ENCODE data around the gene FAAP100. TPM values are rescaled to one million over a fixed set of nuclear protein-coding genes. Genes with fewer than 3 reads are reported as not detected.
"Not testable (repeated sequence)": the region's sequence is repeated elsewhere in the genome, so short reads cannot be mapped to it uniquely, and the experiment has no call there.

Gene FAAP100
- polyA plus RNA-seq, 1 of the 3 experiments (the other 2 are of a cell fraction) = 18.9 TPM

DNA sequence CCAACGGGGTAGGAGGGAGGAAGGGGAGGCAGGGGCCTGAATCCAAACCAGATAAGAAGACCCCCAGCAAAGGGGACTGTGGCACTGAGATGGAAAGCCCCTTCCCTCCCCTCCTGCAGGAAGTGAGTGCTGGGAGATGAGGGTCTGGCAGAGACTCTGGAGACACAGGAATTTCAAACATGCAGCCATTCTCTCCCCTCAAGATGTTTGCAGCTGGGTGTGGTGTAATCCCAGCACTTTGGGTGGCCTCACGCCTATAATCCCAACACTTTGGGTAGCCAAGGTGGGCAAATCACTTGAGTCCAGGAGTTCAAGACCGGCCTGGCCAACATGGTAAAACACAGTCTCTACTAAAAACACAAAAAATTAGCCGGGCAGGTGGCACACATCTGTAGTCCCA is 33.9 kb upstream of the FAAP100 start:
- POLR2A ChIA-PET = no interaction called here
- peaks cover 0 to 5% of the 10 kb centered on the region in 2 experiments; a peak in 2 of 4 replicates for H3K4me1 ChIP-seq (ENCODE audit: control insufficient read depth in 1 of 2, insufficient read depth in 2 of 2, low read depth in 1 of 2, low read length in 1 of 2)
- H3F3A ChIP-seq (replicated peaks; ENCODE audit: insufficient read depth) = peaks cover 19% of the 10 kb centered on the region
- 0 out of 2 replicates have a peak, but pooled peaks cover 9% of the 10 kb centered on the region for H4K20me1 ChIP-seq (ENCODE audit: insufficient read depth)
- H3K27me3 ChIP-seq (ENCODE audit: insufficient read depth) = no peaks in the 10 kb centered on the region
- no peak for DNase-seq
- peaks cover 28% of the 10 kb centered on the region; the same call in 1 of the 2 replicates for H3K79me2 ChIP-seq (ENCODE audit: insufficient read depth)
- no peak overlapping the region for H3K4me3 ChIP-seq (ENCODE audit: low read depth in 2 of 2, low read length in 1 of 2)
- H3K9ac ChIP-seq = no peak overlapping the region
- no peak overlapping the region for H2AFZ ChIP-seq (ENCODE audit: low read depth)
- H3K9me2 ChIP-seq = no peaks in the 10 kb centered on the region
- no peak overlapping the region for H3K4me2 ChIP-seq
- WGBS (ENCODE audit: low lambda C conversion rate) = 91% methylated on average over 4 of the region's 4 CpGs
- H3K36me3 ChIP-seq (replicated peaks in 1 of 2; ENCODE audit: control insufficient read depth in 1 of 2, insufficient read depth in 2 of 2, low read length in 1 of 2) = peaks cover 62 to 85% of the 10 kb centered on the region in 2 experiments
- H3K9me3 ChIP-seq = no peaks in the 10 kb centered on the region
- no peak overlapping the region for H3K27ac ChIP-seq (ENCODE audit: low read depth in 2 of 2, low read length in 1 of 2)
- no peak for TF ChIP-seq TCF12 (IDR thresholded peaks at IDR 0.05)
- TF ChIP-seq FOXJ3 (CRISPR knock-in tag; IDR thresholded peaks at IDR 0.05) = no peak
- TF ChIP-seq FOXM1 (IDR thresholded peaks at IDR 0.05; ENCODE audit: low read depth) = no peak
- CTCF ChIA-PET = interaction anchor here (1.2 to 2.8 kb wide), 3 partner anchors 11 to 15 kb away, joined by 3 to 20 read pairs (median 3); no protein-coding TSS in a partner anchor

DNA sequence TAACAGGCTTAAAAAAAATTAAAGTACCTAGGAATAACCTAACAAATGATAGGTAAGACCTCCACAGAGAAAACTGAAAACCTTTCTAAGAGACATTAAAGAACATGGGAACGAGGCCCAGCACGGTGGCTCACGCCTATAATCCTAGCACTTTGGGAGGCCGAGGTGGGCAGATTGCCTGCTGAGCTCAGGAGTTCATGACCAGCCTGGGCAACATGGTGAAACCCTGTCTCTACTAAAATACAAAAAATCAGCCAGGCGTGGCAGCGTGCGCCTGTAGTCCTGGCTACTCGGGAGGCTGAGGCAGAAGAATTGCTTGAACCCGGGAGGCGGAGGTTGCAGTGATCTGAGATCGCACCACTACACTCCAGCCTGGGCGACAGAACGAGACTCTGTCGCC is 32.6 kb upstream of the FAAP100 start:
- CTCF ChIA-PET = interaction anchor here (0.9 to 1.8 kb wide), 4 partner anchors 10 to 144 kb away, joined by 3 to 15 read pairs (median 3); no protein-coding TSS in a partner anchor
- peaks cover 30% of the 10 kb centered on the region for H3K79me2 ChIP-seq (ENCODE audit: insufficient read depth)
- H3K4me2 ChIP-seq; H2AFZ ChIP-seq (ENCODE audit: low read depth); H3K9ac ChIP-seq; H3K27ac ChIP-seq (ENCODE audit: low read depth in 2 of 2, low read length in 1 of 2); POLR2A ChIA-PET; H3K27me3 ChIP-seq (ENCODE audit: insufficient read depth); DNase-seq; H3K9me3 ChIP-seq; H3K4me3 ChIP-seq (ENCODE audit: low read depth in 2 of 2, low read length in 1 of 2); H3K9me2 ChIP-seq: not testable (repeated sequence)
- H3K4me1 ChIP-seq (ENCODE audit: control insufficient read depth in 1 of 2, insufficient read depth in 2 of 2, low read depth in 1 of 2, low read length in 1 of 2) = peaks cover 0 to 14% of the 10 kb centered on the region in 2 experiments; a peak in 2 of 4 replicates
- WGBS (ENCODE audit: low lambda C conversion rate) = 92% methylated on average over 14 of the region's 14 CpGs
- peaks cover 52 to 73% of the 10 kb centered on the region in 2 experiments for H3K36me3 ChIP-seq (replicated peaks in 1 of 2; ENCODE audit: control insufficient read depth in 1 of 2, insufficient read depth in 2 of 2, low read length in 1 of 2)
- peaks cover 10% of the 10 kb centered on the region; the same call in 1 of the 2 replicates for H4K20me1 ChIP-seq (ENCODE audit: insufficient read depth)
- H3F3A ChIP-seq (replicated peaks; ENCODE audit: insufficient read depth) = peaks cover 20% of the 10 kb centered on the region

DNA sequence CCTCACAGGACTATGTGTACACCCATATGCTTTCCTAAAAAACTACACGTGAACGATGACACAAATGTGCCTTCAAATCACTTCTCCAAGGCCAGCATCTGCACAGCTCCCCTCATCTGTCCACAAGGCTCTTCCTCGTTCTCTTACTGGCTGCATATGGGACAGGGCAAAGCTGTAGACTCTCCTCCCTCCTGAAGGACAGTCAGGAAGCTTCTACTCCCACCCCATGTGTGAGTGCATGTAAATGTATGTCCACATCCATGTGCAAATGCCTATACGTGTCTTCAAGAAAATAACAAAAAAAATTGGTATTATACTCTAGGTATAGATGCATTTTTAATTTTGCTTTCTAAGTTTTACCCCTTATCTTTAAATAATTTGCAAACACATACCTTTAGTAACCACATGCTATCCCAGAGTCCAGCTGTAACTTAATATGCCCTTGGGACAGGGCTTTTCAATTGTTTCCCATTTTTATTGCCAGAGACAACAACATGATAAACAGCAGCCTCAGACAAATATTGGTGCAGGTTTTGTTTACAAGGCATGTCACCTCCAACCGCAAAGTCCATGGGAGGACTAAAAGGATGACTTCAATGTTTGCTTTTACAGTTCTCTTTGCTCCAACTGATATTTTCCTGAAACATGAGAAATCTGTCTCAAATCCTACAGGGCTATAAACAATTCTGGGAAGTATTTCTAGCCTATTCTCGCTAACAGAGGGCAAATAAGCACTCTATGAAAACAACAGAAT is 31.6 kb upstream of the FAAP100 start:
- H3K4me3 ChIP-seq (ENCODE audit: low read depth in 2 of 2, low read length in 1 of 2) = no peak overlapping the region
- H2AFZ ChIP-seq (ENCODE audit: low read depth) = no peak overlapping the region
- peaks cover 20% of the 10 kb centered on the region for H3F3A ChIP-seq (replicated peaks; ENCODE audit: insufficient read depth)
- TF ChIP-seq TCF12 (IDR thresholded peaks at IDR 0.05) (no peak), NRF1 (IDR thresholded peaks at IDR 0.05; ENCODE audit: low read depth, low read length) (no peak), MXI1 (IDR thresholded peaks at IDR 0.05; ENCODE audit: low read depth, low read length) (no peak), SMC3 (IDR thresholded peaks at IDR 0.05; ENCODE audit: low read depth, low read length) (no peak)
- TF ChIP-seq, protein P1, sequence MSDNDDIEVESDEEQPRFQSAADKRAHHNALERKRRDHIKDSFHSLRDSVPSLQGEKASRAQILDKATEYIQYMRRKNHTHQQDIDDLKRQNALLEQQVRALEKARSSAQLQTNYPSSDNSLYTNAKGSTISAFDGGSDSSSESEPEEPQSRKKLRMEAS (IDR thresholded peaks at IDR 0.05; ENCODE audit: low read depth) = no peak
- TF ChIP-seq, protein P2, sequence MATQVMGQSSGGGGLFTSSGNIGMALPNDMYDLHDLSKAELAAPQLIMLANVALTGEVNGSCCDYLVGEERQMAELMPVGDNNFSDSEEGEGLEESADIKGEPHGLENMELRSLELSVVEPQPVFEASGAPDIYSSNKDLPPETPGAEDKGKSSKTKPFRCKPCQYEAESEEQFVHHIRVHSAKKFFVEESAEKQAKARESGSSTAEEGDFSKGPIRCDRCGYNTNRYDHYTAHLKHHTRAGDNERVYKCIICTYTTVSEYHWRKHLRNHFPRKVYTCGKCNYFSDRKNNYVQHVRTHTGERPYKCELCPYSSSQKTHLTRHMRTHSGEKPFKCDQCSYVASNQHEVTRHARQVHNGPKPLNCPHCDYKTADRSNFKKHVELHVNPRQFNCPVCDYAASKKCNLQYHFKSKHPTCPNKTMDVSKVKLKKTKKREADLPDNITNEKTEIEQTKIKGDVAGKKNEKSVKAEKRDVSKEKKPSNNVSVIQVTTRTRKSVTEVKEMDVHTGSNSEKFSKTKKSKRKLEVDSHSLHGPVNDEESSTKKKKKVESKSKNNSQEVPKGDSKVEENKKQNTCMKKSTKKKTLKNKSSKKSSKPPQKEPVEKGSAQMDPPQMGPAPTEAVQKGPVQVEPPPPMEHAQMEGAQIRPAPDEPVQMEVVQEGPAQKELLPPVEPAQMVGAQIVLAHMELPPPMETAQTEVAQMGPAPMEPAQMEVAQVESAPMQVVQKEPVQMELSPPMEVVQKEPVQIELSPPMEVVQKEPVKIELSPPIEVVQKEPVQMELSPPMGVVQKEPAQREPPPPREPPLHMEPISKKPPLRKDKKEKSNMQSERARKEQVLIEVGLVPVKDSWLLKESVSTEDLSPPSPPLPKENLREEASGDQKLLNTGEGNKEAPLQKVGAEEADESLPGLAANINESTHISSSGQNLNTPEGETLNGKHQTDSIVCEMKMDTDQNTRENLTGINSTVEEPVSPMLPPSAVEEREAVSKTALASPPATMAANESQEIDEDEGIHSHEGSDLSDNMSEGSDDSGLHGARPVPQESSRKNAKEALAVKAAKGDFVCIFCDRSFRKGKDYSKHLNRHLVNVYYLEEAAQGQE (IDR thresholded peaks at IDR 0.05; ENCODE audit: low read depth, low read length) = no peak
- no peak overlapping the region for H3K4me2 ChIP-seq
- H3K36me3 ChIP-seq (replicated peaks in 1 of 2; ENCODE audit: control insufficient read depth in 1 of 2, insufficient read depth in 2 of 2, low read length in 1 of 2) = peaks cover 46 to 73% of the 10 kb centered on the region in 2 experiments
- no peaks in the 10 kb centered on the region for H3K27me3 ChIP-seq (ENCODE audit: insufficient read depth)
- WGBS (ENCODE audit: low lambda C conversion rate) = 84% methylated on average over 6 of the region's 6 CpGs
- H4K20me1 ChIP-seq (ENCODE audit: insufficient read depth) = peaks cover 10% of the 10 kb centered on the region; the same call in 1 of the 2 replicates
- DNase-seq = no peak
- no peaks in the 10 kb centered on the region for H3K9me3 ChIP-seq
- H3K9me2 ChIP-seq = no peaks in the 10 kb centered on the region
- H3K4me1 ChIP-seq (ENCODE audit: control insufficient read depth in 1 of 2, insufficient read depth in 2 of 2, low read depth in 1 of 2, low read length in 1 of 2) = peaks cover 0 to 18% of the 10 kb centered on the region in 2 experiments; a peak in 2 of 4 replicates
- POLR2A ChIA-PET = no interaction called here
- no peak overlapping the region for H3K27ac ChIP-seq (ENCODE audit: low read depth in 2 of 2, low read length in 1 of 2)
- H3K79me2 ChIP-seq (ENCODE audit: insufficient read depth) = peaks cover 39% of the 10 kb centered on the region
- no peak overlapping the region for H3K9ac ChIP-seq
- CTCF ChIA-PET = interaction anchor here (0.9 to 1.8 kb wide), 2 partner anchors 18 to 19 kb away, joined by 3 to 15 read pairs; no protein-coding TSS in a partner anchor
